ENCODE data around the gene ACAA1.
"Not testable (repeated sequence)": the region's sequence is repeated elsewhere in the genome, so short reads cannot be mapped to it uniquely, and the experiment has no call there.

ACAA1 gene, protein sequence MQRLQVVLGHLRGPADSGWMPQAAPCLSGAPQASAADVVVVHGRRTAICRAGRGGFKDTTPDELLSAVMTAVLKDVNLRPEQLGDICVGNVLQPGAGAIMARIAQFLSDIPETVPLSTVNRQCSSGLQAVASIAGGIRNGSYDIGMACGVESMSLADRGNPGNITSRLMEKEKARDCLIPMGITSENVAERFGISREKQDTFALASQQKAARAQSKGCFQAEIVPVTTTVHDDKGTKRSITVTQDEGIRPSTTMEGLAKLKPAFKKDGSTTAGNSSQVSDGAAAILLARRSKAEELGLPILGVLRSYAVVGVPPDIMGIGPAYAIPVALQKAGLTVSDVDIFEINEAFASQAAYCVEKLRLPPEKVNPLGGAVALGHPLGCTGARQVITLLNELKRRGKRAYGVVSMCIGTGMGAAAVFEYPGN

DNA sequence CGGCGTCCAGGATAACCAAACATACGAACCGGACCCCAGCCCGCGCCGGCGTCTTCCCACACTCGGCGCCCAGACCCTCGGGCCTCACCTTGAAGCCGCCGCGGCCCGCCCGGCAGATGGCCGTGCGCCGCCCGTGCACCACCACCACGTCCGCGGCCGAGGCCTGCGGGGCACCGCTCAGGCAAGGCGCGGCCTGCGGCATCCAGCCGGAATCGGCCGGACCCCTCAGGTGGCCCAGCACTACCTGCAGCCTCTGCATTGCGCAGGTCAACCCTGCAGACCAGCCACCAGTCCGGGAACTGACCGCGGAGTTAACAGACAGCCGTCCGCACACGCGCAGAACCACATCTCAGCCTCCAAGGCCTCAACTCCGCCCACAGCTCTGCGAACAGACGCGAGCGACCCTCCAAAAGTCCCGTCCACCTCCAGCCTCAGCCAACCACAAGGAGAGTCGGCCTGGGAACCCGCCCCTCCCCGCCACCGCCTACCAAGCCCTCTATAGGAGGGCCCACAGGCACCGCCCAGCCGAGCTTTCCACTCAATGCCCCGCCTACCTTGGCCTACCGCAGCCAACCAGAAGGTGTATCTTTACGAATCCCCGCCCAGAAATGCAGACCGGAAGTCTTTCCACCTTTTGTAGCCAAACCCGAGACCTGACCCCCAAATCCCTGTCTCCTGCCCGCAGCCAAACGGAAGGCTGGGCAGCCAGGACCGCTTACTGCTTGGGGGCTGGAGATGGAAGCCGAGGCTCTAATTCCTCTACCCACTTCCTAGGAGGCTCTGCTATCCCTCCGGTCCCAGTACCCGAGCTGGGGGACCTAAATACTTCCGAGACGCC lies at the start of gene ACAA1:
Gene ACAA1 (minus strand): TSS at position 351 of the 838 bp plus-strand sequence. CDS start 92 bp downstream, at position 259.
- peak; percentile 89 for DNase-seq

DNA sequence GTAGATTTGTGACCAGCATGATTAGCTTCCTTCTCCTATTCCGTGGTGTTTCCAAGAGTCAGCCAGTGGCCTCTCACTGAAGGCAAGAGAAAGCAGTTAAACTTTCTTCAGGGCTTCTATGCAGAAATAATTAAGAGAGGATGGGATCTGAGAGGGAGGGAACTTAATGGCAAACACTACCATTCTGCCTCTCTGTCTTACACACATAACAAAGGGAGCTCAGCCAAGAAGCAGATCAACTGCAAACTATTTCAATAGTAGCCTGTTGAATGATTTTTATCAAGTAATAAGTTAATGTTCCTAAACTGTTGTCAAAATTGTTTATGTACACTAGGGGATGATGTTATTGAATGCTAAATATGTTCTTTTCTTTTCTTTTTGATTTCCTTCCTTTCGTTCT lies 40.3 kb upstream of the ACAA1 start:
- no peak for DNase-seq

DNA sequence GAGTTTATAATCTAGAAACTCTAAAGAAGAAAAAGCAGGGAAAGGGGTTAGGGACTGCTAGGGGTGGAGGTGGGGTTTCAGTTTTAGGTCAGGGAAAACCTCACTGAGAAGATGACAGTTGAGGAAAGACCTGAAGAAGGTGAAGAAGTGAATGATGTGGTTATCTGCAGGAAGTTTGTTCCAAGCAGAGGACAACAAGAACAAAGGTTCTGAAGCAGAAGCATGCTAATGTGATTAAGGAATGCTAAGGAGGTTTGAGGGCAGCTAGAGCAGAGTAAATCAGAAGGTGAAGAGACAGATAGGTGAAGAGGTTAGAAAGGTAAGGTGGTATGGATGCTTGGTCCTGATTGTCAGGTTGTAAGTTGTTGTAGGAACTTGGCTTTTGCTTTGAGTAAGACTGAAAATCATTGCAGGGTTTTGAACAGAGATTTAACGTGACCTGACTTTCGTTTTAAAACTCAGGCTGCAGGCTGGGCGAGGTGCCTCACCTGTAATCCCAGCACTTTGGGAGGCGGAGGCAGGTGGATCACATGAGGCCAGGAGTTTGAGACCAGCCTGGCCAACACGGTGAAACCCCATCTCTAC lies 37.0 kb upstream of the ACAA1 start:
- no peak for DNase-seq

DNA sequence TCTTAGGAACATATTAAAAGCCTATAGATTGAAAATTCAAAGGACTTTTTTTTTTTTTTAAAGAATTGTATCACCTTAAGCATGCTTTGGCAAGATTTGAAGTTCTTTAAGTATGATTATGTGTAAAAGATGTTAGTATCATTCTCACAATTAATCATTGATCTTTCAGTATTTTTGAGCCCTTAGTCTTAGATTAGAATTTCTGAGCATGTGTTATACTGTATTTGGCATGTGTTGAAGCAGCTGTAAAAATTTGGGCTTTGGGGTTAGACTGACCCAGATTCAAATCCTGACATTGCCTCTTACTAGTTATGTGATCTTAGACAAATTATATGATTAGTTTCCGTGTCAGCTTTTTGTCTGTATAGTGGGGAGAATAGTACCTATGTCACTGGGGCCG lies 34.7 kb upstream of the ACAA1 start:
- no peak for DNase-seq

DNA sequence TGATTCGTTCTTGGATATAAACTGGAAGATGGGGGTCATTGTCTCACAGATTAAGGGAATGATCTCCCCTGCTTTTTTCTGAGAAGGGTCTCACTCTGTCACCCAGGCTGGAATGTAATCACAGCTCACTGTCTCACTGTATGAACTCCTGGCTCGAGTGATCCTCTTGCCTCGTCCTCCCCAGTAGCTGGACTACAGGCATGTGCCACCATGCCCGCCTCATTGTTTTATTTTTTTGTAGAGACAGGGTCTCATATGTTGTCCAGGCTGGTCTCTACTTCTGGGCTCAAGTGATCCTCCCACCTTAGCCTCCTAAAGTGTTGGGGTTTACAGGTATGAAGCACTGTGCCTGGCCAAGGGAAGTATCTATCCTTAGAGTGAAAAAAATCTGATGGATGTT lies 33.8 kb upstream of the ACAA1 start:
- DNase-seq: no peak

DNA sequence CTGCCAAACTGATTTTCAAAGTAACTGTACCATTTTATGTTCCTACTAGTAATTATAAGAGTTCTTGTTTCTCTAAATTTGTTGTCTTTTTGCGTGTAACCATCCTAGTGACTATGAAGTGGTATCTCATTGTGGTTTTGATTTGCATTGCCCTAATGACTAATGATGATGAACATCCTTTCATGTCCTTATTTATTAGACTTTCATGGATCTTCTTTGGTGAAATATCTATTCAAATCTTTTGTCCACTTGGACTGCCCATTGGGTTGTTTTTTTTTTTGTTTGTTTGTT lies 32.0 kb upstream of the ACAA1 start:
- no peak for DNase-seq

DNA sequence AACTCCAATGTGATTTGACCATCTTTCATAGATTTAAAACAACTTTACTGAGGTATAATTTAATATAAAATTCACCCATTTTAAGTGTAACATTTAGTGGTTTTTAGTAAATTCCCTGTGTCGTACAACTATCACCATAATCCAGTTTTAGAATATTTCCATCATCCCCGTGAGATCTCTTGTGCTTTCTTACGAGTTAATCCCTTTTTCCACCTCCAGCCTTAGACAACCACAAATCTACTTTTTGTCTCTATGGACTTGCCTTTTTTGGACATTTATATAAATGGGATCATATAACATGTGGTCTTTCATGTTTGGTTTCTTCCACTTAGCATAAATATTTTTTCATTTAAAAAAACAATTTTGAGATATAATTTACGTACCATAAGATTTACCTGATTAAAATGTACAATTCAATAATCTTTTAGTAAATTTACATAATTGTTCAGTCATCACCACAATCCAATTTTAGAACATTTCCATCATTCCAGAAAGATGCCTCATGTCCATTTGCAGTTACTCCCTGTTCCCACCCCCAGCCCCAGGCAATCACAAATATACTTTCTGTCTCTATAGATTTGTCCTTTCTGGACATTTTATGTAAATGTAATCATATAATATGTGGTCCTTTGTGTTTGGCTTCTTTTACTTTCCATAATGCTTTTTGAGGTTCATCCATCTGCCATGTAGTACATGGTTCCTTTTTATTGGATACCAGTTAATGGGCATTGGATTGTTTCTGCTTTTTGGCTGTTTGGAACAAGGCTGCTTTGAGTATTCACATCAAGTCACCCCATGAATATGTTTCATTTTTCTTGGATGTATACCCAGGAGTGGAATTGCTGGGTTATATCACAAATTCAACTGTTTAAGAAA lies 31.5 kb upstream of the ACAA1 start:
- no peak for DNase-seq

DNA sequence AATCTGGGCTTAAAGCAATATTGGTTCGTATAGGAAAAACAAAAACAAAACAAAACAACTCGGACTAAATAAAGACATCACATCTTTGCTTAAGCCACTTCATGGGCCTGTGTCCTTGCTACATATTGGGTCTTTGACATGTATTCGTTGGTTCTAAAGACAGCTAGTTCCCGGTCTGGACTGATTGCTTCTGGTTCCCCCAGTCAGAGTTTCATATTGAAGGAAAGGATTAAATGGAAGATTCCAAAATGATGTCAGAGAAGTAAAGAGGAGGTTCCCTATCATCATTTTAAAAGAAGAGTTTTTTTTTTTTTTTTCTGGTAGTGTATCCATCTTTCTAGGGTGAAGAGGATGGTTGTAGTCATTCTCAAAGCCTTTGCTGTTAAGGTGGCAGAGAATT lies 30.7 kb upstream of the ACAA1 start:
- DNase-seq: no peak

DNA sequence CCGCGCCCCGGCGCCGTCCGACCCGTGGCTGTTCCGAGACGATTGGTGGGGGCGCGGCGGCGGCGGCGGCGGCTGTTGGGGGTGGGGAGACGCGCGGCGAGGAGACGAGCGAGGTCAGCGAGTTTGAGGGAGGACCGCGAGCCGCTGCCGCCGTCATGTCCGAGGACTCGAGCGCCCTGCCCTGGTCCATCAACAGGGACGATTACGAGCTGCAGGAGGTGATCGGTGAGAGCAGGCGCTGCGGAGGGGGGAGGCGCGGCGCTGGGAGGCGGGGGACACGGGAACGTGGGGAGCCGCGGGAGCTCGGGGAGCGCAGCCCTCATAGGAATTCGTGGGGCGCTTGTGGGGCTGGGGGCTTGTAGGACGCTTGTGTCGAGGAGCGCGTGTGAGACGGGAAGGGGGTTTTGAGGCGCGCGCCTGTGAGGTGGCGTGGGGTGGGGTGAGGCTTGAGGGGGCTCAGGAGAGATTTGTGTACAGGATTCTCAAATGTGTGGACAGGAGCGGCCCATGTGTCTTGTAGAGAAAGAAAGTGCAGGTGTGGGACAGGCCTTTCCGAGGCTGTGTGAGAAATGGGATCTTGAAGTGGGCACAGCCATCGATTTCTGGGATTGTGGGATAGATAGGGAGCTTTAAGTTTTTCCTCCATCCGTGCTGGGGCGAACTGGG lies 28.9 kb upstream of the ACAA1 start:
- no peak for DNase-seq

DNA sequence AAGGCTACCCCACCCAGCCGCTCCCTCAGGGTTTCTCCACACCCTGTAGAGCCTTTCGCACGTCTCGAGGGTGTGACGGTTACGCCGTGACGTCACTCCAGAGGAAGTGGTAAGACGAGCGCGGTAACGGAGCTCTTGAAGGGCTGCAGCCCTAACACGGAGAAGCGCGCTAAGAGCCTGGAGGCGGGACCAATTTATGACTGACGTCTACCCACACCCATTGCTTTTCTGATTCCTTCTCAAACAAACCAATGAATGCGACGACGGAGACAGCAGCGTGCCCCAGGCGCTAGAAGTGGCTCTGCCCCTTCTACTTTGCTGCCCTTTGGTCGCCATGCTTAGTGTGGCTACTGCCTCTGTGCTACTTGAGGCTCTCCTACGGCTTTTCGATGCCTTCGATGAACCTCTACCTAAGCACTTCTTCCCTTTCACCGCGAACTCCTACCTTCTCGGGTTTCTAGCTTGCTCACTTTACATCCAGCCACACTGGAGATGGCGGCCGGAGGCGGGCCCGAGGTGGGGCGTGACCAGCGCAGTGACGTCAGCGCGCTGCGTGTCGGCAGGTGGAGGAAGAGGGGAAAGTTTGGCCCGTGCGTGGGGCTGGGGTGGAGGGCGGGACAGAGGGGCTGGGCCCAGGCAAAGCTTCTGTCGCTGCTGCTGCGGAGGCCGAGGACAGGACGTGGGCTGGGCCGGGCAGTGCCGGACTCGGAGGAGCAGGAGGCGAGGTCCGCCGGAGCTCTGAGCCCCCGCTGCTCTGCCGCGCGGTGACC lies 28.2 kb upstream of the ACAA1 start, which contains the start of gene OXSR1:
Gene OXSR1 (plus strand): TSS at position 586 of the 770 bp plus-strand sequence. CDS start 340 bp downstream, outside the sequence.
- DNase-seq: peak; percentile 100

DNA sequence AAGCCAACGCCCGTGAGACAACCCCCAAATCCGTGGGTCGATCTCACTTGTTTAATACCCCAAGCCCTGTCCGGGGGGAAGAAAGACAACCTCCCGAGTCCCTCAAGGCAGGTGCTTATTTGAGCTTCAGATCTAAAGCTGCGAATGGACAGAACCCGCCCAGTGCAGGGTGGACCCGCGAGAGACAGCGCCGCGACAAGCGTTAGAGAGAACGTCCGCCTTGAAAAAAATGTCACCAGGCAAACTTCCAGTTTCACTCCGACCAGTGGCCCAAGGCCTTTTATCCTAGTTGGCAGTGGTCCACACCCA lies 27.7 kb upstream of the ACAA1 start:
- no peak for DNase-seq

DNA sequence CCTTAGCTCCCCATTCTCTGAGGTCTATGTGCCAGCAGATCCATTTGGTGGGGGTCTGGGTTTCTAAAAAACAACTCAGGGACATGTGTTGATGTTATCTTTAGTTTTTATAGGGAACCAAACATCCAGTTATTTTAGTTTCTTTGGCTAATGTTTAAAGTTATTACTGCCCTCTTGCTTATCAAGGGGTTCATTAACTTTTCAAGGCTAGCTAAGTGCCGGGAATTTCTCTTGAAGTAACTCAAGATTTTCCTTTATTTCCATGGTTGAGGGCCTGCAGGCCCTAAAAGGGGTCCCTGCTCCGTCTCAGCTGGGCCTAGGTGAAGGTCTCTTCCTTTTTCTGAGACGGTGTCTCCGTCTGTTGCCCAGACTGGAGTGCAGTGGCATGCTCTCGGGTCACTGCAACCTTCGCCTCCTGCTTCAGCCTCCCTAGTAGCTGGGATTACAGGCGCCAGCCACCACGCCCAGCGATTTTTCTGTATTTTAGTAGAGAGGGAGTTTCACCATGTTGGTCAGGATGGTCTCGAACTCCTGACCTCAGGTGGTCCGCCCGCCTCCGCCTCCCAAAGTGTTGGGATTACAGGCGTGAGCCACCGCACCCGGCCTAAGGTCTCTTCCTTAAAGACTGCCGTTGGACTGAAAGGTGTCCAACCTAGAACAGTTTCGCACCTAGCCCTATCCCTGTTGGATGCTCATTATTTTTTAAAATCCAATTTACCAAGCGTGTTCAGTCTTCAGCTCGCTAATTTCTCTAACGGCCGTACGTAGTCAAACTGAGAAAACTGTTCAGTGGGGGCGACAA lies 27.1 kb upstream of the ACAA1 start:
- DNase-seq: no peak

DNA sequence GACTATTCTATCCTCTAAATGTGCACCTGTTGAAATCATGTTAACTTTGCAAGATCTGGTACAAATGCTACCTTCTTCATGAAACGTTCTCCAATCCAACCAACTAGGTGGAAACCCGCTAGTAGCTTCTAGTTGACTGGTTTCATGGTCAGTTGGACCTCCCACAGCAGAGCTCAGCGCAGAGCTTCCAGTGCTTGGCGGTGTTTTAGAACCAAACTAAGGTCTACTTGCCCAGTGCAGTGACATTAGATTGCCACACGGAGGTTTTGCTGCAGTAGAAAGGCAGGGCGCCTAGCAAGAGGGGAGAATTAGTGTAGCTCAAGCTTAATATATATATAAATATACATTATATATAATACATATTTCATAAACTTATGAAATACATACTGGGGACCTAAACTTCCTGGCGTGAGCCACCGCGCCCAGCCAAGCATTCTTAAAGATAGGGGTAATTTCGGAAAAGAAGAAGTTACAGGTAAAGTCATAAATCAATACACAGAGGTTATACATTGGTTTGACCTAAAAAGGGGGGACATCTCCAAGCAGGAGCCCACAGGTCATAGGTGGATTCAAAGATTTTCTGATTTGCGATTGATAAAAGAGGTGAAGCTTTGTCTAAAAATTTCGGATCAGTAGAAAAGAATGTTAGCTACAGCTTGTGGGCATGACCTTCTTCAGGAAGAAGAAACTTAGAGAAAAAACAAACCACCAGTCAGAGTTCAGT lies 26.4 kb upstream of the ACAA1 start:
- DNase-seq: no peak

DNA sequence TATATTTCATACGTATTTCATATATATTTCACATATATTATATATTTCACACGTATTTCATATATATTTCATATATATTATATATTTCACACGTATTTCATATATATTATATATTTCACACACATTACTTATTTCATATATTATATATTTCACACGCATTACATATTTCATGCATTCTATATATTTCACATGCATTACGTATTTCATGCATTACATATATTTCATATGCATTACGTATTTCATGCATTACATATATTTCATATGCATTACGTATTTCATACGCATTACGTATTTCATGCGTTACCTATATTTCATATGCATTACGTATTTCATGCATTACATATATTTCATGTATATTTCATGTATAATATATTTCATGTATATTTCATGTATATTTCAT lies 23.8 kb upstream of the ACAA1 start:
- not testable (repeated sequence) for DNase-seq

DNA sequence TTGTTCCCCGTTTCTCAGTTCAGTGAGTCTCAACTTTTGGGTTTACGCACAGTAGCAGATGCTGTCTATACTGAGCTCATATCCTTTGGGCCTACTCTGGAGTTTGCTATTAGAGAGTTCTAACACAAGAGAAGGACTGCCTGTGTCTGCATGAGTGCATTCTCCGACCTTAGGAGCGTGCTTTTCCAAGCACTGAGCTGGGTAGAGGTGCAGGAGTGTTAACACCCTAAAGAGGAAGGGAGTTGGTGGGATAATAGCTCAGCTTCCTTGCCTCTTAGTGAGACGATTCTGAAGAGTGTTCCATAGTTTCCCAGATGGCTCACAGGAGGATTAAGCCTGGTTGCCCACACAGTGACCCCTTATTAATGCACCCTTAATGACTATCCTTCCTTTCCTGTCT lies 21.5 kb upstream of the ACAA1 start:
- DNase-seq: no peak

DNA sequence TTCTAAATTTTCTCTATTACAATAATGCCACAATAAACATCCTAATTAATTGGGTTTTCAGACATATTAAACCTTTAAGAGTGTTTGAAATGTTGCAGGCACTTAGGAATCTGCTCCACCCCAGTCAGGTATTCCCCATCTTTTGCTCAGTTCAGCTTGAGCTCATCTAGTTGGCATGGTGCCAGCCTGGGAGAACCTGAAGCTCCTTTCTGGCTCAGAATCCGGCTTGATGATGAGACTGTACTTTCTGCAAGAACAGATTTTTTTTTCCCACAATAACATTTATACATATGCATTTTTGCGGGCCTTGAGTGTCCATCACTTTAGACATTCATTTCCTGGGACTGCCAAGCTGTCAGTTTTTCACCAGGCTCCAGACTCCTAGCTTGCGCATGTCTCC lies 20.7 kb upstream of the ACAA1 start:
- no peak for DNase-seq

DNA sequence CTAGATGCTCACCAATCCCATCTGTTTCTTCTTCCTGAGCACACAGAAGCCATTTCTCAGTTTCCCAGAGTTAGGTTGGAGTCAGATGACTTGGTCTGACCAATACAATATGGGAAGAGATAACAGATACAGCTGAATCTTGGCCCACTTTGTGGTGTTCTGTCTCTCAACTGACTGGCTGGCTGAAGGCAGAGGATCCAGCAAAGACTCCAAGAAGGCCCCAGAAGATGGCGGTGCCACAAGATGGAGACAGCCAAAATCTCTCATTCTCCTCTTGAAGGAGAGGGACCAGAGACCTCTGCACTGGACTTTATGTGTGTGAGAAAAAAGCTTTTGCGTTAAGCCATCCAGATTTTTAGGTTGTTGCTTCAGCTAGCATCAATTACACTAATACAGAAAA lies 20.2 kb upstream of the ACAA1 start:
- no peak for DNase-seq

DNA sequence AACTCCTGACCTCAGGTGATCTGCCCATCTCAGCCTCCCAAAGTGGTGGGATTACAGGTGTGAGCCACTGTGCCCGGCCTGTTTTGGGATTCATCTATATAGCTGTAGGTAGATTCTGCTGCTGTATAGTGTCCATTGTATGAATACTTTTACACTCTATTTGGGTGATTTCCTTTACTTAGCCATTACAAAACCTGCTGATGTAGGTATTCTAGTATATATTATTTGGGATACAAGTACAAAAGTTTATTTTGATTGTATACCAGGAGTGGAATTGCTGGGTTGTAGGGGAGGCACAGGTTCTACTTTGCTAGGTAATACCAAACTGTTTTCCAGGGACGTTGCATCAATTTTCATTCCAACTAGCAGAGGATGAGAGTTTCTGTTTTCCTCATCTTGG lies 18.9 kb upstream of the ACAA1 start:
- no peak for DNase-seq

DNA sequence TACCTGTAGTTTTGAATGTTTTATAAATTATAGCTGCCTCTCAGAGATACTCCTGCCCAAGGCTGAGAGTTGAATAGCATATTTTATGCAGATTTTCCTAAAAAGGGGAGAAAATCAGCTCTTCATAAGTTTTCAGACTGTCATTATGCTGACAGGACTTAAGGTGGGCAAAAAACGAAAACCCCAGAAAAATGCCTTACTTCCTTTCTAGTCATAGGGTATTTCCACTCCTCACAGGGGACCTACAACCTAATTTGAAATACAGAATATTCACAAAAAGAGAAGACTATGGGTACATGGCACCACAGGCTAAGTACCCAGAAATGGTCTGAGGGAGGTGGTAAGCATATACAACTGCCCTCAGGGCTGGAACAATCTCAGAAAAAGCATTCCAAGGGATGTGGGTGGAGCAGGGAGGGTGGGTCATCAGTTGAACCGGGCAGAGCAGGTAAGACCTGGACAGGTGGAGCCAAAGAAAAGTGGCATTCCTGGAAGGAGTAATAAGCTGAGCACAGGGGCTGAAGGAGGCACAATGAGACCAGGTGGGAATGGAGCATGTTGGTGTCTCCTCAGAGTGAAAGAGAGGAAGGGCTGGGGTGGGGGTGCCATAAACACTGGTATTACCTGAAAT lies 17.8 kb upstream of the ACAA1 start:
- DNase-seq: no peak
